Small intestine (tissue), 7 donors: ENCODE data around the gene RGL1. TPM values are rescaled to one million over a fixed set of nuclear protein-coding genes. Genes with fewer than 3 reads are reported as not detected.
A peak's percentile ranks its signal among the peaks of the same experiment; 100 is the strongest.

Experiments used
- DNase-seq, 2 donors: peaks; one replicate each; pipeline versions ENCODE4 v3.0.0 to v3.0.0-alpha.2; 2013
- FAIRE-seq: peaks from 2 replicates; lab custom pipeline; 2012; peaks lifted over from hg19 to GRCh38; lab: Jason Lieb, UNC
- H3K27ac ChIP-seq, 3 donors: one replicate each; pipeline ENCODE4 v1.5.1; 2013; ENCODE audit warnings: low read length in 2 of 3, mild to moderate bottlenecking in 2 of 3, control low read depth in 1 of 3, inconsistent platforms in 1 of 3, low read depth in 1 of 3, moderate library complexity in 1 of 3
- H3K27me3 ChIP-seq, 3 donors: one replicate each; pipeline ENCODE4 v1.6.1; 2013; ENCODE audit warnings: low read length in 3 of 3, inconsistent platforms in 1 of 3; ENCODE audit not compliant: control insufficient read depth in 3 of 3, insufficient read depth in 3 of 3
- H3K36me3 ChIP-seq, 3 donors: one replicate each; pipeline ENCODE4 v1.6.1; 2013; ENCODE audit warnings: low read length in 3 of 3, inconsistent platforms in 1 of 3, low read depth in 1 of 3, mild to moderate bottlenecking in 1 of 3, moderate library complexity in 1 of 3; ENCODE audit not compliant: control insufficient read depth in 3 of 3, insufficient read depth in 2 of 3
- H3K4me1 ChIP-seq, 3 donors: one replicate each; pipeline ENCODE4 v1.6.1; 2013; ENCODE audit warnings: low read length in 2 of 3, inconsistent platforms in 1 of 3, low read depth in 1 of 3, mild to moderate bottlenecking in 1 of 3, moderate library complexity in 1 of 3; ENCODE audit not compliant: control insufficient read depth in 3 of 3, insufficient read depth in 2 of 3
- H3K4me3 ChIP-seq, 3 donors: one replicate each; pipeline ENCODE4 v1.5.1; 2013; ENCODE audit warnings: low read length in 3 of 3, control low read depth in 1 of 3, inconsistent platforms in 1 of 3, low read depth in 1 of 3, mild to moderate bottlenecking in 1 of 3, moderate library complexity in 1 of 3
- H3K9me3 ChIP-seq, 2 donors: one replicate each; pipeline ENCODE4 v1.6.1; 2013; ENCODE audit warnings: low read depth in 1 of 2, low read length in 1 of 2; ENCODE audit not compliant: control insufficient read depth in 2 of 2, insufficient read depth in 1 of 2
- WGBS, 3 donors: extraction: QIAGEN DNeasy Blood & Tissue Kit; methylation state at CpG; one replicate each; pipeline ENCODE4 v1.1.7; 2013; 5-methylcytosine and 5-hydroxymethylcytosine counted together
- polyA plus RNA-seq, 4 donors: library from polyadenylated mRNA; stranded (reverse) in 3 of 4; unstranded in 1 of 4; fragments of 200-250 nt in 3 of 4; fragments of 120-200 nt in 1 of 4; gene quantifications; one replicate each; pipeline versions ENCODE4 v1.2.1 to v1.2.3, GENCODE V29; 2013
- donor health status: healthy with polysubstance abuse.
- donor health status: control.
- donor health status: control.
- donor health status: Bipolar disorder and iron deficiency.
- donor health status: healthy.

Gene RGL1
- polyA plus RNA-seq, 4 donors = 4.2 to 55.5 (median 8.0) TPM

DNA sequence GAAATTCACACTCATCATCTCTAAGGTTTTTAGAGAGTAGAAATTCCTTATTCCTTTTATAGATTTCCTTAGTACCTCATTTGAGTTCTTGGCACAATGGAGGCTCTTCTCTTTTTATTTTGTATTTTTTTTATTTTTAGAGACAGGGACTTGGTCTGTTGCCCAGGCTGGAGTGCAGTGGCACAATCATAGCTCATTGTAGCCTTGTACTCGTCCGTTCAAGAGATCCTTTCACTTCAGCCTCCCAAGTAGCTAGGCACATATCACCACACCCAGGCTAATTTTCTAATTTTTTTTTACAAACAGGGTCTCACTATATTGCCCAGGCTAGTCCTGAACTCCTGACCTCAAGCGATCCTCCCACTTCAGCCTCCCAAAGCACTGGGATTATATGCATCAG, 29.6 kb downstream of the RGL1 start:
- Histone ChIP-seq H3K4me1 (no peaks in the 10 kb centered on the region), H3K27ac (no peak overlapping the region), H3K9me3 (no peaks in the 10 kb centered on the region), H3K4me3 (no peak overlapping the region), H3K36me3 (peaks cover 0 to 6% (median 0%) of the 10 kb centered on the region in 3 donors), H3K27me3 (no peaks in the 10 kb centered on the region)
- DNase-seq (no peak), FAIRE-seq (no peak)
- 57 to 96% (median 87%) methylated on average over 3 of the region's 3 CpGs for WGBS, 3 donors

DNA sequence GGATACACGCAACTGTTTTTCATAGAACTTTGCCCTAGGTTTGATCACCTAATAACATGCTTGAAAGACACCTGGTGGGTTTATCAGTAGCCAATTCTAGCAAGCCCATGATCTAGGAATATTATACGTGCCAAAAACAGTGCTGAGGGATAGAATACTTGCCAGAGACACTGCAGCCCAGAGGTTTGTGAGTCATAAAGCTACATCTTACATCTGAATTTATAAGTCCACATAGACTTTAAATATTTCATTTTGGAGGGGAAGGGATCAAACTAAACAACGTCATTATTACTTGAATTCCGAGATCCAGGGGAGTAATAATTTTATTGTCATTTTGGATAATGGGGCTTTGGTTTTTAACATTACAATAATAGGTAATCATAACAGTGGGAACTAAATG, 31.7 kb downstream of the RGL1 start:
- 74 to 88% (median 77%) methylated on average over 4 of the region's 4 CpGs for WGBS, 3 donors
- H3K4me1 ChIP-seq = no peaks in the 10 kb centered on the region
- H3K4me3 ChIP-seq = no peak overlapping the region
- no peaks in the 10 kb centered on the region for H3K9me3 ChIP-seq
- H3K27me3 ChIP-seq = no peaks in the 10 kb centered on the region
- H3K36me3 ChIP-seq = peaks cover 0 to 6% (median 0%) of the 10 kb centered on the region in 3 donors
- DNase-seq = no peak
- FAIRE-seq = no peak
- no peak overlapping the region for H3K27ac ChIP-seq

DNA sequence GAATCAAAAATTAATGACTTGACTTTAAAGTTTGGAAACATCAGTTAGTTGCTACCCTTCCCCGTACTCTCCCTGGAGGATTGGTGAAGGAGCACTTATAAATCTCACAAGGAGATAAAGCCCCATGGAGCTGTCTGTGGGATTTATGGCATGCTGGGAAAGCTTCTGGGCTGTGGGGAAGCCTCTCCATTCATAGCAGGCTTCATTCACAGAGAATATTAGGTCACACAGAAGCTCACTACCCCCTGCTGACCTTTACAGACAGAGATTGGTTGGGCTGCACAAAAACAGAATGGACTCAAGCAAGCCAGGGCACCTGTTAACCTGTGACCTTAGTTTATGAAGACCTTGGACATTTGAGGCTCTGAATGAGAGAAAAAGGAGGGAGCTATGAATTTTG, 32.1 kb downstream of the RGL1 start:
- Histone ChIP-seq H3K27ac (no peak overlapping the region), H3K27me3 (no peaks in the 10 kb centered on the region), H3K9me3 (no peaks in the 10 kb centered on the region), H3K4me1 (peaks cover 0 to 3% (median 0%) of the 10 kb centered on the region in 3 donors), H3K36me3 (peaks cover 0 to 6% (median 0%) of the 10 kb centered on the region in 3 donors), H3K4me3 (no peak overlapping the region)
- DNase-seq (no peak), FAIRE-seq (no peak)
- WGBS, 3 donors = 83 to 96% (median 94%) methylated on average over 1 of the region's 1 CpG

DNA sequence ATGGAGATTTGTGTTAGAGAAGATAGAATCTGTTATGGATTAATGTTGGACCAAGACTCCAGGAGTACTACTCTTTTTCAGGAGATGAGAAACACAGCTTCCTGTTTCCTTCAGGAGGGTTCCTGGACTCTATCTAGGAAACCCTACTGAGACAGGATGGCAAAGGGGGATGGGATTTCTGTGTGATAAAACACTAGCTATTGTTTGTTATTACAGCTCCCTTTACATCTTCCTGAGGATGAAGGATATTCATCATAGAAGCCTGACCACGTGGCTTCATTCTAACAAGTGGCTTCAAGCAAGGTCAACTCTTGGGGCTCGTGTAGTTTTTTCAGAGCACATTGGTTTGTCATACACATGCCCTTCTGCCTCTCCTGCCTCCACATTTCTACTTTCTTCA, 33.3 kb downstream of the RGL1 start:
- peaks cover 0 to 3% (median 0%) of the 10 kb centered on the region in 3 donors for H3K4me1 ChIP-seq
- H3K4me3 ChIP-seq = no peak overlapping the region
- H3K27ac ChIP-seq = no peak overlapping the region
- WGBS, 3 donors = 62 to 85% (median 79%) methylated on average over 2 of the region's 2 CpGs
- DNase-seq (no peak), FAIRE-seq (no peak)
- peaks cover 0 to 6% (median 0%) of the 10 kb centered on the region in 3 donors for H3K36me3 ChIP-seq
- H3K9me3 ChIP-seq = no peaks in the 10 kb centered on the region
- H3K27me3 ChIP-seq = no peaks in the 10 kb centered on the region

DNA sequence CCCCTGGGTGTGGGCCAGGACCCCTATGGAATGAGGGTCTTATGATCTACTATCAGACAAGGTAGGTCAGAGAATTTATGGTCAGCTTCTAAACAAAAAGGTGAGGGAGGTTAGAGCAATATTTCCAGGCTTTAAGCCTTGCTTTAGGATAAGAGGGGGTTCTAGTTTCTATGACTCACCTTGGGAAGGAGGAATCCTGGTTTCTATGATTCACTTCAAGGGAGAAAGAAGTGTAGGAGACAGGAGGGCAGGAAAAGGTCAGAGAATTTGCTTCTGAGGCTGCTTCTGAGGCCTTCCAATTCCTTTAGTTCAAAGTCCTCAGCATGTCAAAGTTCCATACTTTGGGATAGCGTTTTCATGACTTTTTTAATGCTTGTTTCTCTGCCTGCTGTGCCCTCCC, 35.2 kb downstream of the RGL1 start:
- Histone ChIP-seq H3K27ac (no peak overlapping the region), H3K4me1 (peaks cover 0 to 3% (median 0%) of the 10 kb centered on the region in 3 donors), H3K4me3 (no peak overlapping the region), H3K9me3 (no peaks in the 10 kb centered on the region), H3K36me3 (peaks cover 0 to 2% (median 0%) of the 10 kb centered on the region in 3 donors), H3K27me3 (no peaks in the 10 kb centered on the region)
- WGBS, 3 donors = 56 to 93% (median 73%) methylated on average over 1 of the region's 1 CpG
- DNase-seq (no peak), FAIRE-seq (no peak)

DNA sequence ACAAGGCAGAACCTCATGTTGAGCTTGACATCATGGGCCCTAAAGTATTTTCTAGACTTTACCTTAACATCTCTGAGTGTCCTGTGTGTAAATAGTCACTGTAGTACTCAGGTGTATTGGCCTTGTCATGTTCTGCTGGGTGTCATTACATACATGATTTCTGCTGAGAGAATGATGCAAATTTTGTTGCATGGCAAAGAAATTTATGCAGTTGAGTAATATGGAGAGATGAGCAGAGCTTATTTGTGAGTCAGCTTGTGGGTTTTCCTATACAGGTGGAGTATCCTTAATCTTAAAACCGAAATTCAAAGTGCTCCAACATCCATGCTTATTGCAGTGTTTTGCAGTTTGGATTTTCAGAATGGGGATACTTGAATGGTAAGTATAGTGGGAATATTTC, 36.6 kb downstream of the RGL1 start:
- Histone ChIP-seq H3K27ac (peak overlapping the region in 1 of 3 donors; percentile 39), H3K4me3 (no peak overlapping the region), H3K4me1 (peaks cover 0 to 3% (median 0%) of the 10 kb centered on the region in 3 donors), H3K9me3 (no peaks in the 10 kb centered on the region), H3K36me3 (peaks cover 0 to 2% (median 0%) of the 10 kb centered on the region in 3 donors), H3K27me3 (no peaks in the 10 kb centered on the region)
- no peak for DNase-seq
- 0 to 47% (median 0%) methylated on average over 1 of the region's 1 CpG for WGBS, 3 donors
- no peak for FAIRE-seq

DNA sequence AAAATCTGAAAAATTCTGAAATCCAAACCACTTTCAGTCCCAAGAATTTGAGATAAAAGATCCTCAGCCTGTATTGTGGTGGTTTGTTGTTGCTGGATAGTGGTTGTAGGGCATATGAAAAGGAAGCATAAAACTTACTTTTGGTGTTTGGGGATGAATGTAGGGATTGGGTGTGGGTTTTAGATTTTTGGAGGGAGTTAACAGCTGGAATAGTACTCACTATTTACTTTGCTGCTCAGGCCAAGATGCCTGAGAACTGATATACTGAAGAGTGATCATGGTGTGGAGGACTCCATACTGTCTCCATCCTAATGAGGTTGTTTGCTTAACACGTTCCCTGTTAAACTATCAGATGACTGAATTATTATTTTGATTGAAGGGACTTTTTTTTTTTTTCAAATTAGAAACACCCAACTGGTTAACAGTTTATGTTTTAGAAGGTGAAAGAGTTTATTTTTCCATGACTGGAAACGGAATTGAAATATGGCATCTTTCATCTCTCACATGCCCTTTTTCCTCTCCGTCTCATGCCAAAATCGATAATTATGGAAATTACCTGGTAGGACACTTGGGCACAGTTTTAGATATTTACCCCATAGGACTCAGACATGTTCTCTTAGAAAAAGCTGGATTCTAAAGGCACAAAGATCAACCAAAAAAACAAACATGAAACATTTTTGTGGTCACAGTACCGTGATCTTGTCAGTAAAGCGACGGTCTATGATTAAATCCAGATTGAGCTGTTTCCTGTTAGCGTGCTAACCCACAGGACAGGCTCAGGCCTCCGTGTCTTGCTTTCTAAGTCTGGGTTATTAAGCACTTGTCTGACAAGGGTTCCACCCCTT, 37.3 kb downstream of the RGL1 start:
- Histone ChIP-seq H3K27ac (peak overlapping the region; percentile 32 to 55 (median 50)), H3K36me3 (peaks cover 0 to 5% (median 0%) of the 10 kb centered on the region in 3 donors), H3K27me3 (no peaks in the 10 kb centered on the region), H3K4me1 (peaks cover 0 to 5% (median 0%) of the 10 kb centered on the region in 3 donors), H3K9me3 (no peaks in the 10 kb centered on the region), H3K4me3 (no peak overlapping the region)
- no peak for FAIRE-seq
- WGBS, 3 donors = 38 to 76% (median 57%) methylated on average over 9 of the region's 9 CpGs
- DNase-seq = peak; percentile 10 to 17

DNA sequence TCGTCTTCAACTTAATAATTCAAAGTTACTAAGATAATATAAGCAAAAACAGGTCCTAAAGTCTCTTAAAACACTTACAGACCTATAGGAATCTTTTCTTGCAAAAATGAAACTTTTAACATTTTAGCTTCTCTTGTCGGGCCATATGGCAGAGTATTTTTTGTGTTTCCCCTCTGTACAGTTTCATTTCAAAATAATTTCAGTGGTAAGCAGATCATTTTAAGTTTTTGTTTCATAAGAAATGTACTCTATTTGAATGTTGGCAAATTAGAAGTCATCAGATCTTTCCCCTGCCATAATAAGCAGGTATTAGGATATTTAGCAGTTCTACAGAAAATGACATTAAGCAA, 37.9 kb downstream of the RGL1 start:
- WGBS, 3 donors = 35 to 86% (median 68%) methylated on average over 2 of the region's 2 CpGs
- H3K4me1 ChIP-seq = peaks cover 0 to 10% (median 0%) of the 10 kb centered on the region in 3 donors
- H3K36me3 ChIP-seq = peaks cover 0 to 5% (median 0%) of the 10 kb centered on the region in 3 donors
- H3K4me3 ChIP-seq = no peak overlapping the region
- H3K27me3 ChIP-seq = no peaks in the 10 kb centered on the region
- peak overlapping the region in 2 of 3 donors; percentile 50 to 55 for H3K27ac ChIP-seq
- H3K9me3 ChIP-seq = no peaks in the 10 kb centered on the region
- DNase-seq (no peak), FAIRE-seq (no peak)
